Hepatocyte (in vitro differentiated cells): ENCODE results near the gene S1PR2.

Source experiments
- CTCF ChIP-seq: fragments of 200-600 bp; sonication (generic); IDR thresholded peaks from 2 replicates; pipeline ENCODE4 v1.5.1; 2016; ENCODE audit warnings: antibody characterized with exemption, mild to moderate bottlenecking; ENCODE audit not compliant: poor library complexity
- EZH2 ChIP-seq: fragments of 200-600 bp; sonication (generic); IDR thresholded peaks from 2 replicates; pipeline ENCODE4 v1.6.1; 2016; ENCODE audit warnings: antibody characterized with exemption, mild to moderate bottlenecking, borderline replicate concordance

GRCh38 chr19:10230173-10230860, 814 bp downstream of the S1PR2 start:
- no peak for TF ChIP-seq CTCF
- peak; percentile 42 for TF ChIP-seq EZH2
